K562 (cell line): Measurements from ENCODE around the gene CNNM2. TPM values are rescaled to one million over a fixed set of nuclear protein-coding genes. Genes with fewer than 3 reads are reported as not detected.

ENCODE experiments used
- DPF2 ChIP-seq: fragments of 450-650 bp; IDR thresholded peaks from 2 replicates; pipeline ENCODE4 v1.6.1; 2016
- ESRRA ChIP-seq: fragments of 450-650 bp; IDR thresholded peaks from 2 replicates; pipeline ENCODE4 v1.6.1; 2014; ENCODE audit warnings: low read depth, mild to moderate bottlenecking, moderate library complexity, borderline replicate concordance
- HMGN3 ChIP-seq: IDR thresholded peaks from 2 replicates; pipeline ENCODE4 v1.6.1; 2011; ENCODE audit warnings: borderline replicate concordance, low read depth, mild to moderate bottlenecking, mixed read lengths, low read length; ENCODE audit not compliant: insufficient read length; ENCODE audit errors: extremely low read depth
- JUND ChIP-seq, 2 experiments: IDR thresholded peaks; 2 replicates in 1 of 2; 3 replicates in 1 of 2; pipeline ENCODE4 v1.6.1; 2011; ENCODE audit warnings: borderline replicate concordance in 2 of 2, low read depth in 2 of 2, low read length in 2 of 2, improper control_type of control experiment in 1 of 2, missing biosample characterization in 1 of 2, missing genetic modification characterization in 1 of 2, missing genetic modification reagents in 1 of 2
- MNT ChIP-seq, 2 experiments: fragments of 450-650 bp; conservative IDR thresholded peaks; 2 replicates each; pipeline ENCODE4 v1.6.1; 2017; ENCODE audit warnings: mild to moderate bottlenecking in 2 of 2, moderate library complexity in 2 of 2
- PCBP2 ChIP-seq: fragments of 200-400 bp; formaldehyde crosslinking; IDR thresholded peaks from 2 replicates; pipeline ENCODE4 v1.6.1; 2018; ENCODE audit warnings: low read length, low read depth, mild to moderate bottlenecking, moderate library complexity; ENCODE audit not compliant: poor library complexity, severe bottlenecking
- RAD21 ChIP-seq, 2 experiments: fragments of 250-450 bp in 1 of 2; fragments of 450-650 bp in 1 of 2; sonication (Bioruptor Pico) in 1 of 2; formaldehyde crosslinking in 1 of 2; IDR thresholded peaks in 1 of 2; conservative IDR thresholded peaks in 1 of 2; 2 replicates each; pipeline versions ENCODE4 v1.4.0 to v1.8.0; 2020 to 2022; ENCODE audit warnings: mild to moderate bottlenecking in 2 of 2, moderate library complexity in 1 of 2
- RBFOX2 ChIP-seq: fragments of 200-400 bp; formaldehyde crosslinking; IDR thresholded peaks from 2 replicates; pipeline ENCODE4 v1.6.1; 2017; ENCODE audit warnings: low read depth, mild to moderate bottlenecking, low read length, moderate library complexity
- RFX7 ChIP-seq: fragments of 250-450 bp; sonication (Bioruptor Pico); IDR thresholded peaks from 2 replicates; pipeline ENCODE4 v1.5.1; 2021; ENCODE audit warnings: mild to moderate bottlenecking
- SMARCA5 ChIP-seq: fragments of 450-650 bp; IDR thresholded peaks from 2 replicates; pipeline ENCODE4 v1.6.1; 2016
- TFAP4 ChIP-seq: sonication (generic); formaldehyde crosslinking; IDR thresholded peaks from 2 replicates; pipeline ENCODE4 v1.8.0; 2022; ENCODE audit warnings: missing genetic modification reagents, mild to moderate bottlenecking, moderate library complexity, borderline replicate concordance
- ZBTB40 ChIP-seq, 2 experiments: fragments of 450-650 bp in 1 of 2; sonication (generic) in 1 of 2; formaldehyde crosslinking in 1 of 2; IDR thresholded peaks; 2 replicates each; pipeline versions ENCODE4 v1.7.1 to v1.9.0; 2016 to 2022; ENCODE audit warnings: inconsistent platforms in 1 of 2, mild to moderate bottlenecking in 1 of 2, missing genetic modification reagents in 1 of 2
- ZNF316 ChIP-seq: fragments of 450-650 bp; IDR thresholded peaks from 2 replicates; pipeline ENCODE4 v1.6.1; 2016
- polyA plus RNA-seq, 8 experiments: library from polyadenylated mRNA; depleted of rRNA in 4 of 8; stranded (reverse) in 5 of 8; unstranded in 3 of 8; fragments of >200 nt; fragmentation: Nextera tagmentation in 2 of 8; fragmentation: Illumina TruSeq in 1 of 8; extraction: Ambion mirVana in 2 of 8; extraction: Trizol in 1 of 8; gene quantifications; 2 replicates each; pipeline versions ENCODE4 v1.2.1 to v1.2.3, GENCODE V29; 2011 to 2014; ENCODE audit warnings: inconsistent platforms in 1 of 8, missing spikeins in 1 of 8
- total RNA-seq, 7 experiments: library from RNA; depleted of rRNA in 6 of 7; stranded (reverse); fragments of >200 nt in 6 of 7; fragmentation: Illumina TruSeq in 2 of 7; extraction: Trizol in 2 of 7; gene quantifications; 2 replicates each; pipeline versions ENCODE4 v1.2.1 to v1.2.3, GENCODE V29; 2011 to 2021; ENCODE audit warnings: low replicate concordance in 1 of 7

CNNM2 gene
- total and polyA plus RNA-seq, 9 of the 15 experiments (the other 6 are each of a cell fraction or from before 2014, with no cell fraction given) = 0.21 to 5.0 (median 1.3) TPM

GRCh38 chr10:103053659-103054581, 135.8 kb downstream of the CNNM2 start (continued):
- TF ChIP-seq ZBTB40 (IDR thresholded peaks at IDR 0.05) (no peak), ZBTB40 (CRISPR knock-in tag; IDR thresholded peaks at IDR 0.05) (no peak), HMGN3 (no peak), ZNF316 (peak; percentile 43; the same call in 1 of the 2 replicates), RFX7 (CRISPR knock-in tag) (no peak), TFAP4 (CRISPR knock-in tag) (peak; percentile 16; the same call in 1 of the 2 replicates), RBFOX2 (no peak), ESRRA (peak; percentile 39), JUND (IDR thresholded peaks at IDR 0.05; ENCODE audit: borderline replicate concordance, low read depth, low read length) (0 out of 2 replicates have a peak, but pooled peaks have one; percentile 13), JUND (tag; IDR thresholded peaks at IDR 0.05; ENCODE audit: borderline replicate concordance, low read depth, low read length) (no peak; the same call in 2 of the 3 replicates), RAD21 (CRISPR knock-in tag; conservative IDR thresholded peaks at IDR 0.05 in 1 of 2, IDR thresholded peaks at IDR 0.05 in 1 of 2) (peak; percentile 17 to 54; a peak in 3 of 4 replicates), DPF2 (no peak), SMARCA5 (no peak), PCBP2 (no peak), MNT (conservative IDR thresholded peaks at IDR 0.05) (0 out of 4 replicates have a peak, but pooled peaks of 1 of the 2 experiments have one; percentile 4)
